A549 (cell line): ENCODE measurements around the gene SRMS. TPM values are rescaled to one million over a fixed set of nuclear protein-coding genes. Genes with fewer than 3 reads are reported as not detected.

ENCODE experiments used
- ATAC-seq, 2 experiments: fragments of 200-7000 bp in 1 of 2; fragments of >200 bp in 1 of 2; cut with Nextera tagmentation in 1 of 2; cut with Tn5 transposase in 1 of 2; 3 replicates each; pipeline versions ENCODE4 v1.8.0 to v1.9.1; 2018 to 2020; ENCODE audit warnings: mild to moderate bottlenecking in 1 of 2, moderate library complexity in 1 of 2
- CTCF ChIA-PET: fragments of 300-600 bp; sonication (Branson Sonifier 250); formaldehyde crosslinking; extraction: SDS; loops from one replicate; lab custom pipeline; 2021; ENCODE audit warnings: antibody characterized with exemption, inconsistent platforms; lab: Yijun Ruan, JAX
- POLR2A ChIA-PET: fragments of 350-600 bp; formaldehyde crosslinking; extraction: SDS; loops from one replicate; lab custom pipeline; 2021; ENCODE audit warnings: antibody characterized with exemption, inconsistent platforms; lab: Yijun Ruan, JAX
- DNase-seq, 2 experiments: peaks; one replicate each; pipeline versions ENCODE4 v3.0.0 to v3.0.0-alpha.2; 2011 to 2016; ENCODE audit warnings: low read depth in 1 of 2, low spot score in 1 of 2
- FAIRE-seq: peaks from 2 replicates; lab custom pipeline; 2011; peaks lifted over from hg19 to GRCh38; lab: Jason Lieb, UNC
- H3K27ac ChIP-seq, 2 experiments: fragments of >200 bp; sonication (Bioruptor Twin); formaldehyde crosslinking; 3 replicates each; pipeline ENCODE4 v1.5.1; 2016 to 2017
- H3K4me1 ChIP-seq: fragments of >200 bp; sonication (Bioruptor Twin); formaldehyde crosslinking; 3 replicates; pipeline ENCODE4 v1.6.1; 2016
- H3K4me2 ChIP-seq: fragments of >200 bp; sonication (Bioruptor Twin); formaldehyde crosslinking; 3 replicates; pipeline ENCODE4 v1.6.1; 2016
- H3K4me3 ChIP-seq: fragments of >200 bp; sonication (Bioruptor Twin); formaldehyde crosslinking; 3 replicates; pipeline ENCODE4 v1.5.1; 2016
- H3K9me3 ChIP-seq: fragments of >200 bp; sonication (Bioruptor Twin); formaldehyde crosslinking; 3 replicates; pipeline ENCODE4 v1.6.1; 2016
- CEBPB ChIP-seq, 2 experiments: fragments of >200 bp in 1 of 2; sonication (Bioruptor Twin) in 1 of 2; formaldehyde crosslinking in 1 of 2; IDR thresholded peaks; 2 replicates each; pipeline ENCODE4 v1.6.1; 2012 to 2016
- CHD4 ChIP-seq: fragments of 200-600 bp; sonication (generic); IDR thresholded peaks from 2 replicates; pipeline ENCODE4 v1.6.1; 2016; ENCODE audit warnings: antibody characterized with exemption, mild to moderate bottlenecking, borderline replicate concordance
- EP300 ChIP-seq, 2 experiments: fragments of >200 bp; sonication (Bioruptor Twin); formaldehyde crosslinking; IDR thresholded peaks; 2 replicates in 1 of 2; 3 replicates in 1 of 2; pipeline ENCODE4 v1.6.1; 2016 to 2017
- ESRRA ChIP-seq: fragments of 150-350 bp; IDR thresholded peaks from 2 replicates; pipeline ENCODE4 v1.6.1; 2014; ENCODE audit warnings: mild to moderate bottlenecking, low read length, borderline replicate concordance
- FOSB ChIP-seq: fragments of 250-450 bp; sonication (Bioruptor Pico); IDR thresholded peaks from 2 replicates; pipeline ENCODE4 v1.5.0; 2020; ENCODE audit warnings: mild to moderate bottlenecking, moderate library complexity
- FOSL2 ChIP-seq, 2 experiments: fragments of 450-650 bp in 1 of 2; fragments of >200 bp in 1 of 2; sonication (Bioruptor Twin) in 1 of 2; formaldehyde crosslinking; IDR thresholded peaks; 2 replicates each; pipeline versions ENCODE4 v1.5.0 to v1.6.1; 2016 to 2020; ENCODE audit warnings: mild to moderate bottlenecking in 1 of 2, moderate library complexity in 1 of 2
- HEYL ChIP-seq: fragments of 250-450 bp; sonication (Bioruptor Pico); IDR thresholded peaks from 2 replicates; pipeline ENCODE4 v1.8.0; 2021; ENCODE audit warnings: mild to moderate bottlenecking, moderate library complexity
- HOXA7 ChIP-seq: fragments of 250-450 bp; sonication (Bioruptor Pico); IDR thresholded peaks from 2 replicates; pipeline ENCODE4 v1.5.0; 2020; ENCODE audit warnings: mild to moderate bottlenecking, moderate library complexity
- HOXB5 ChIP-seq: fragments of 250-450 bp; sonication (Bioruptor Pico); IDR thresholded peaks from 2 replicates; pipeline ENCODE4 v1.5.0; 2020; ENCODE audit warnings: mild to moderate bottlenecking, moderate library complexity
- MAFK ChIP-seq: fragments of 450-650 bp; IDR thresholded peaks from 2 replicates; pipeline ENCODE4 v1.6.1; 2014; ENCODE audit not compliant: partially characterized antibody
- NFE2L2 ChIP-seq: fragments of 150-350 bp; conservative IDR thresholded peaks from 2 replicates; pipeline ENCODE4 v1.6.1; 2014; ENCODE audit warnings: low read length
- NPAS2 ChIP-seq: fragments of 250-450 bp; sonication (Bioruptor Pico); IDR thresholded peaks from 2 replicates; pipeline ENCODE4 v1.8.0; 2022; ENCODE audit warnings: mild to moderate bottlenecking, moderate library complexity, borderline replicate concordance
- POLR2AphosphoS2 ChIP-seq: conservative IDR thresholded peaks from 2 replicates; pipeline ENCODE4 v1.6.1; 2012; ENCODE audit warnings: low read length, improper control_type of control experiment, inconsistent platforms
- RAD21 ChIP-seq, 2 experiments: fragments of >200 bp in 1 of 2; sonication (Bioruptor Twin) in 1 of 2; formaldehyde crosslinking in 1 of 2; IDR thresholded peaks in 1 of 2; conservative IDR thresholded peaks in 1 of 2; 2 replicates in 1 of 2; 3 replicates in 1 of 2; pipeline ENCODE4 v1.6.1; 2012 to 2018; ENCODE audit warnings: inconsistent platforms in 1 of 2
- RCOR1 ChIP-seq: fragments of 150-350 bp; IDR thresholded peaks from 2 replicates; pipeline ENCODE4 v1.6.1; 2014; ENCODE audit warnings: antibody characterized with exemption, low read length, low read depth
- SMC3 ChIP-seq: fragments of >200 bp; sonication (Bioruptor Twin); formaldehyde crosslinking; IDR thresholded peaks from 3 replicates; pipeline ENCODE4 v1.6.1; 2018; ENCODE audit warnings: inconsistent platforms
- SREBF2 ChIP-seq: fragments of 450-650 bp; IDR thresholded peaks from 2 replicates; pipeline ENCODE4 v1.6.1; 2014; ENCODE audit warnings: mild to moderate bottlenecking, moderate library complexity
- TP53 ChIP-seq: fragments of 250-450 bp; sonication (Bioruptor Pico); IDR thresholded peaks from 2 replicates; pipeline ENCODE4 v1.5.0; 2021; ENCODE audit warnings: mild to moderate bottlenecking, moderate library complexity
- ZFP36 ChIP-seq: fragments of 450-650 bp; IDR thresholded peaks from 2 replicates; pipeline ENCODE4 v1.6.1; 2014; ENCODE audit warnings: borderline replicate concordance; ENCODE audit not compliant: partially characterized antibody
- WGBS: methylation state at CpG from one replicate; pipeline ENCODE4 v1.1.6; 2017; ENCODE audit errors: missing lambda C conversion rate; 5-methylcytosine and 5-hydroxymethylcytosine counted together
- polyA plus RNA-seq, 4 experiments: library from polyadenylated mRNA; depleted of rRNA in 3 of 4; stranded (reverse); fragments of >200 nt; fragmentation: RNase III in 1 of 4; extraction: RNeasy Plus Mini Kit Qiagen cat#74134 plus additional on column Dnase treatment in 1 of 4; gene quantifications; 2 replicates in 3 of 4; 3 replicates in 1 of 4; pipeline ENCODE4 v1.2.3, GENCODE V29; 2011 to 2017
- TF ChIP-seq, protein P1 (sequence below): fragments of >200 bp; sonication (Bioruptor Twin); formaldehyde crosslinking; IDR thresholded peaks from 2 replicates; pipeline ENCODE4 v1.6.1; 2016
- TF ChIP-seq, protein P2 (sequence below): fragments of 450-650 bp; IDR thresholded peaks from 2 replicates; pipeline ENCODE4 v1.6.1; 2014; ENCODE audit warnings: antibody characterized with exemption
- TF ChIP-seq, protein P3 (sequence below): IDR thresholded peaks from 2 replicates; pipeline ENCODE4 v1.6.1; 2012; ENCODE audit warnings: low read depth, borderline replicate concordance
- TF ChIP-seq, protein P4 (sequence below): fragments of >200 bp; sonication (Bioruptor Twin); formaldehyde crosslinking; IDR thresholded peaks from 3 replicates; pipeline ENCODE4 v1.5.1; 2016
- TF ChIP-seq, protein P5 (sequence below): IDR thresholded peaks from 2 replicates; pipeline ENCODE4 v1.6.1; 2012

The SRMS gene
- polyA plus RNA-seq, 2 of the 4 experiments (the other 2 are of a cell fraction) = not detected

DNA sequence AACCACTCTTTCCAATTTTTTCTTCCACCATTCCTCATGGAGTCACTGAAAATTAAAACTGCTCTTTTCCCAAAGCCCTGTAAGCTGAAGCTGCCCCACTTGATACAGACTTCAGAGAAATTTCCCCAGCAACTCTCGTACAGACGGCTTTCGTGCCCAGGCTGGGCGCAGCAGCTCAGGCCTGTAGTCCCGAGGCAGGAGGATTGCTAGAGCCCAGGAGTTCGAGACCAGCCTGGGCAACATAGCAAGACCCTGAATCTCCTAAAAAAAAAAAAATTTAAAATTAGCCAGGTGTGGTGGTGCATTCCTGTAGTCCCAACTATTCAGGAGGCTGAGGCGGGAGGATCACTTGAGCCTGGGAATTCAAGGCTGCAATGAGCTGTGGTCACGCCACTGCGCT lies 20.4 kb downstream of the SRMS start:
- Histone ChIP-seq H3K4me2 (no peak overlapping the region), H3K27ac (no peak overlapping the region), H3K4me1 (no peaks in the 10 kb centered on the region), H3K4me3 (no peak overlapping the region), H3K9me3 (peaks cover 13% of the 10 kb centered on the region)
- POLR2A ChIA-PET = no interaction called here
- CTCF ChIA-PET = interaction anchor here (0.7 to 4.1 kb wide), 5 partner anchors 11 to 447 kb away, joined by 3 to 18 read pairs (median 4); partner anchors contain the start of gene PTK6
- ATAC-seq (no peak), FAIRE-seq (no peak), DNase-seq (no peak)
- 92% methylated on average over 9 of the region's 9 CpGs for WGBS
- TF ChIP-seq HOXB5 (CRISPR knock-in tag) (no peak), MAFK (no peak), ESRRA (no peak)
- TF ChIP-seq, protein P1, sequence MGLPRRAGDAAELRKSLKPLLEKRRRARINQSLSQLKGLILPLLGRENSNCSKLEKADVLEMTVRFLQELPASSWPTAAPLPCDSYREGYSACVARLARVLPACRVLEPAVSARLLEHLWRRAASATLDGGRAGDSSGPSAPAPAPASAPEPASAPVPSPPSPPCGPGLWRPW = no peak

DNA sequence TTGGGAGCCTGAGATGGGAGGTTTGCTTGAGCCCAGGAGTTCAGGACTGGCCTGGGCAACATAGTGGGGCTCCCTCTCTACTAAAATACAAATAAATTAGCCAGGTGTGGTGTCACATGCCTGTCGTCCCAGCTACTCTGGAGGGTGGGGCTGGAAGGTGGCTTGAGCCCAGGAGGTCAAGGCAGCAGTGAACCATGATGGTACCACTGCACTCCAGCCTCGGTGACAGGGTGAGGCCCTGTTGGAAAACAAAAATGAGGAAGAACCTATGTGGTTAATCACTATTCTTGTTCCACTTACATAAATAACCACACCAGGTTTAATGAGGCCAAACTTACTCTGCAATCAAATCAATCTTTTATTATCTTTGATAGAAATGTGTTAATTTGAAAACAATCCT lies 21.6 kb downstream of the SRMS start:
- no peak for FAIRE-seq
- no peak for DNase-seq
- no peak overlapping the region for H3K4me2 ChIP-seq
- no peak overlapping the region for H3K27ac ChIP-seq
- peaks cover 13% of the 10 kb centered on the region for H3K9me3 ChIP-seq
- ATAC-seq = no peak
- H3K4me3 ChIP-seq = no peak overlapping the region
- CTCF ChIA-PET = no interaction called here
- 50% methylated on average over 2 of the region's 2 CpGs for WGBS
- peaks cover 5% of the 10 kb centered on the region; the same call in 1 of the 3 replicates for H3K4me1 ChIP-seq
- TF ChIP-seq HOXA7 (CRISPR knock-in tag) (peak; percentile 66; the same call in 1 of the 2 replicates), CHD4 (no peak), FOSB (peak; percentile 84)
- POLR2A ChIA-PET = interaction anchor here (0.6 to 1.0 kb wide), 2 partner anchors 9 to 12 kb away, joined by 3 to 4 read pairs; partner anchors contain the start of gene PTK6

DNA sequence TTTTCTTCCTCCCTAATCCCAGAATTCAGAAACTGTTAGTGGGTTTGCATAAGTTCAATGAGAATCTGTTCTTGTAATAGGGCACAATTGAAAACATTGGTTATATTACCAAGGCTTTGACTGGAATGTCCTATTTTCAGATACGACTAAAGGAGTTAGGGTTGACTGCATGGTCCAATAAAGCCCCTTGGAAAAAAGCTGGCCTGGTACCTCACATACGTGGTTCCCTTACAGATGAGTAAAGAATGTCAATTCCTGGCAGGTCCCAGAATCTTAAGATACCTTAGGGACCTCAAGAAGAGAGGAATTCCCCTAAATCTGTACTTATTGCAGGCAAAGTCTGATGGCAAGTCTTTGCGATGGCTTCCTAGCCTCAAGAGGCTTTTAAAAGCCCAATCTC lies 22.4 kb downstream of the SRMS start:
- Histone ChIP-seq H3K4me1 (peaks cover 5% of the 10 kb centered on the region; the same call in 1 of the 3 replicates), H3K9me3 (peaks cover 13% of the 10 kb centered on the region), H3K27ac (no peak overlapping the region), H3K4me3 (no peak overlapping the region), H3K4me2 (no peak overlapping the region)
- DNase-seq (no peak), ATAC-seq (no peak), FAIRE-seq (no peak)
- 94% methylated on average over 3 of the region's 3 CpGs for WGBS
- CTCF ChIA-PET = no interaction called here
- POLR2A ChIA-PET = interaction anchor here (1.0 kb wide), 1 partner anchor 10 kb away, joined by 3 read pairs; no protein-coding TSS in a partner anchor
- TF ChIP-seq HOXA7 (CRISPR knock-in tag) = 0 out of 2 replicates have a peak, but pooled peaks have one; percentile 21
- TF ChIP-seq NPAS2 (CRISPR knock-in tag) = no peak

DNA sequence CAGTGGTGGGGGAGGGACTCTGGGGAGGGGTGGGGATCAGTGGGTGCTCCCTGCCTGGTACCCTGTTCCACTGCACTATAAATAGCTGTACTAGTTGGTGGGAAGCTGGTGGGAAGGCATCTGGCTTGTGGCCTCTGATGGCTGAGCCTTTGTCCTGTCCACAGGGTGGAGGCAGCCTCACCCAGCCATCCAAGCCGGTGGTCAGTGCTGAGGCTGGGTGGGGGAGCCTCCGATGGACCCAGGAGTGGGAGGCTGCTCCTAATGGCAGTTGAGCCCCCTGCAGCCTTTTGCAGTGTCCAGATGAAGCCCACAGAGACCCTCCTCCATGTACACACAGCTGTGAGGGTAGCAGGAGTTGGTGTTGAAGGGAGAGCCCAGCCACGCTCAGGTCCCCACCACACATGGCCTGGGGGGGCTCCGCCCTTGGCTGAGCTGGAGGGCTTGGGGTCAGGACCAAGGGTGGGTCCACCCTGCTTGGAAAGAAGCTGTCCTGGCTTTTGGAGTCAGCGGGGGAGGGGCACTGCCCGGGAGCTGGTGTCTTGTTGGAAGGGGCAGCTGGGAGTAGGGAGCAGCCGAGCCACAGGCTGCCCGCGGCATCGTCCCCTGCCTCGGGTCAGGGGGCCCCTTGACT lies 24.5 kb downstream of the SRMS start:
- no peak overlapping the region for H3K4me2 ChIP-seq
- H3K9me3 ChIP-seq = peaks cover 13% of the 10 kb centered on the region
- POLR2A ChIA-PET = interaction anchor here (1.0 to 4.4 kb wide), 2 partner anchors 13 to 26 kb away, joined by 3 to 62 read pairs; partner anchors contain the start of gene PTK6
- no peak for ATAC-seq
- CTCF ChIA-PET = interaction anchor here (0.7 to 6.8 kb wide), 6 partner anchors 14 to 602 kb away, joined by 3 to 75 read pairs (median 4); partner anchors contain the start of genes EEF1A2 and PTK6
- FAIRE-seq = no peak
- no peak for DNase-seq
- 91% methylated on average over 8 of the region's 11 CpGs for WGBS
- H3K27ac ChIP-seq = no peak overlapping the region
- H3K4me1 ChIP-seq = peaks cover 10% of the 10 kb centered on the region; the same call in 2 of the 3 replicates
- H3K4me3 ChIP-seq = no peak overlapping the region
- TF ChIP-seq, protein P2, sequence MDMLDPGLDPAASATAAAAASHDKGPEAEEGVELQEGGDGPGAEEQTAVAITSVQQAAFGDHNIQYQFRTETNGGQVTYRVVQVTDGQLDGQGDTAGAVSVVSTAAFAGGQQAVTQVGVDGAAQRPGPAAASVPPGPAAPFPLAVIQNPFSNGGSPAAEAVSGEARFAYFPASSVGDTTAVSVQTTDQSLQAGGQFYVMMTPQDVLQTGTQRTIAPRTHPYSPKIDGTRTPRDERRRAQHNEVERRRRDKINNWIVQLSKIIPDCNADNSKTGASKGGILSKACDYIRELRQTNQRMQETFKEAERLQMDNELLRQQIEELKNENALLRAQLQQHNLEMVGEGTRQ = no peak
- TF ChIP-seq, protein P3, sequence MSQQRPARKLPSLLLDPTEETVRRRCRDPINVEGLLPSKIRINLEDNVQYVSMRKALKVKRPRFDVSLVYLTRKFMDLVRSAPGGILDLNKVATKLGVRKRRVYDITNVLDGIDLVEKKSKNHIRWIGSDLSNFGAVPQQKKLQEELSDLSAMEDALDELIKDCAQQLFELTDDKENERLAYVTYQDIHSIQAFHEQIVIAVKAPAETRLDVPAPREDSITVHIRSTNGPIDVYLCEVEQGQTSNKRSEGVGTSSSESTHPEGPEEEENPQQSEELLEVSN = no peak
- TF ChIP-seq RCOR1 (no peak), NPAS2 (CRISPR knock-in tag) (no peak), POLR2AphosphoS2 (no peak), TP53 (CRISPR knock-in tag) (no peak), NFE2L2 (no peak), EP300 (IDR thresholded peaks at IDR 0.05) (no peak), HEYL (CRISPR knock-in tag) (no peak), SREBF2 (no peak), ZFP36 (no peak), CEBPB (IDR thresholded peaks at IDR 0.05) (no peak), FOSL2 (IDR thresholded peaks at IDR 0.05) (no peak), FOSL2 (CRISPR knock-in tag; IDR thresholded peaks at IDR 0.05) (no peak), SMC3 (no peak), RAD21 (conservative IDR thresholded peaks at IDR 0.05 in 1 of 2, IDR thresholded peaks at IDR 0.05 in 1 of 2) (no peak)
- TF ChIP-seq, protein P4, sequence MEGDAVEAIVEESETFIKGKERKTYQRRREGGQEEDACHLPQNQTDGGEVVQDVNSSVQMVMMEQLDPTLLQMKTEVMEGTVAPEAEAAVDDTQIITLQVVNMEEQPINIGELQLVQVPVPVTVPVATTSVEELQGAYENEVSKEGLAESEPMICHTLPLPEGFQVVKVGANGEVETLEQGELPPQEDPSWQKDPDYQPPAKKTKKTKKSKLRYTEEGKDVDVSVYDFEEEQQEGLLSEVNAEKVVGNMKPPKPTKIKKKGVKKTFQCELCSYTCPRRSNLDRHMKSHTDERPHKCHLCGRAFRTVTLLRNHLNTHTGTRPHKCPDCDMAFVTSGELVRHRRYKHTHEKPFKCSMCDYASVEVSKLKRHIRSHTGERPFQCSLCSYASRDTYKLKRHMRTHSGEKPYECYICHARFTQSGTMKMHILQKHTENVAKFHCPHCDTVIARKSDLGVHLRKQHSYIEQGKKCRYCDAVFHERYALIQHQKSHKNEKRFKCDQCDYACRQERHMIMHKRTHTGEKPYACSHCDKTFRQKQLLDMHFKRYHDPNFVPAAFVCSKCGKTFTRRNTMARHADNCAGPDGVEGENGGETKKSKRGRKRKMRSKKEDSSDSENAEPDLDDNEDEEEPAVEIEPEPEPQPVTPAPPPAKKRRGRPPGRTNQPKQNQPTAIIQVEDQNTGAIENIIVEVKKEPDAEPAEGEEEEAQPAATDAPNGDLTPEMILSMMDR = no peak
- TF ChIP-seq, protein P5, sequence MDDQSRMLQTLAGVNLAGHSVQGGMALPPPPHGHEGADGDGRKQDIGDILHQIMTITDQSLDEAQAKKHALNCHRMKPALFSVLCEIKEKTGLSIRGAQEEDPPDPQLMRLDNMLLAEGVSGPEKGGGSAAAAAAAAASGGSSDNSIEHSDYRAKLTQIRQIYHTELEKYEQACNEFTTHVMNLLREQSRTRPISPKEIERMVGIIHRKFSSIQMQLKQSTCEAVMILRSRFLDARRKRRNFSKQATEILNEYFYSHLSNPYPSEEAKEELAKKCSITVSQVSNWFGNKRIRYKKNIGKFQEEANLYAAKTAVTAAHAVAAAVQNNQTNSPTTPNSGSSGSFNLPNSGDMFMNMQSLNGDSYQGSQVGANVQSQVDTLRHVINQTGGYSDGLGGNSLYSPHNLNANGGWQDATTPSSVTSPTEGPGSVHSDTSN = no peak
